ENCODE data around the gene NRSN2.
A peak's percentile ranks its signal among the peaks of the same experiment; 100 is the strongest.

NRSN2 gene

GRCh38 chr20:346640-347316 is at the start of gene NRSN2:
TSS of gene NRSN2 (plus strand) at chr20:347111. CDS start at chr20:349644, 2,533 bp downstream.
- DNase-seq (ENCODE audit: low read depth, low spot score), result no peak

- no peak for DNase-seq (ENCODE audit: low read depth, low spot score)
Measured at GRCh38 chr20:297925-298775, 48.8 kb upstream of the NRSN2 start.

GRCh38 chr20:298776-299391 is 48.0 kb upstream of the NRSN2 start:
- DNase-seq (ENCODE audit: low read depth, low spot score), result no peak

- DNase-seq (ENCODE audit: low read depth, low spot score), result no peak
Measured at GRCh38 chr20:300345-300990, 46.4 kb upstream of the NRSN2 start.

GRCh38 chr20:301886-302848 is 44.7 kb upstream of the NRSN2 start:
- DNase-seq (ENCODE audit: low read depth, low spot score), result no peak

- DNase-seq (ENCODE audit: low read depth, low spot score), result no peak
Measured at GRCh38 chr20:305745-306144, 41.2 kb upstream of the NRSN2 start.

- DNase-seq (ENCODE audit: low read depth, low spot score), result no peak
Measured at GRCh38 chr20:308427-309038, 38.4 kb upstream of the NRSN2 start.

- no peak for DNase-seq (ENCODE audit: low read depth, low spot score)
Measured at GRCh38 chr20:309306-309840, 37.5 kb upstream of the NRSN2 start.

GRCh38 chr20:309841-310644 is 36.9 kb upstream of the NRSN2 start:
- peak; percentile 95 for DNase-seq (ENCODE audit: low read depth, low spot score)

- no peak for DNase-seq (ENCODE audit: low read depth, low spot score)
Measured at GRCh38 chr20:310645-311044, 36.3 kb upstream of the NRSN2 start.

GRCh38 chr20:311609-312008 is 35.3 kb upstream of the NRSN2 start:
- DNase-seq (ENCODE audit: low read depth, low spot score), result no peak

- DNase-seq (ENCODE audit: low read depth, low spot score), result no peak
Measured at GRCh38 chr20:312067-312466, 34.8 kb upstream of the NRSN2 start.

GRCh38 chr20:312866-313265 is 34.0 kb upstream of the NRSN2 start:
- DNase-seq (ENCODE audit: low read depth, low spot score), result no peak

- no peak for DNase-seq (ENCODE audit: low read depth, low spot score)
Measured at GRCh38 chr20:313402-313801, 33.5 kb upstream of the NRSN2 start.

- no peak for DNase-seq (ENCODE audit: low read depth, low spot score)
Measured at GRCh38 chr20:313948-314347, 33.0 kb upstream of the NRSN2 start.

- no peak for DNase-seq (ENCODE audit: low read depth, low spot score)
Measured at GRCh38 chr20:316316-317068, 30.4 kb upstream of the NRSN2 start.

- DNase-seq (ENCODE audit: low read depth, low spot score), result peak; percentile 85
Measured at GRCh38 chr20:324177-325044, 22.5 kb upstream of the NRSN2 start.

Data from iPS DF 19.7 (cell line).